Measurements from ENCODE around the gene NRG3. TPM values are rescaled to one million over a fixed set of nuclear protein-coding genes. Genes with fewer than 3 reads are reported as not detected.

NRG3 gene
- total and polyA plus RNA-seq, 2 of the 8 experiments (the other 6 are each of a cell fraction or from before 2014, with no cell fraction given) = 4.2 to 5.0 TPM

DNA sequence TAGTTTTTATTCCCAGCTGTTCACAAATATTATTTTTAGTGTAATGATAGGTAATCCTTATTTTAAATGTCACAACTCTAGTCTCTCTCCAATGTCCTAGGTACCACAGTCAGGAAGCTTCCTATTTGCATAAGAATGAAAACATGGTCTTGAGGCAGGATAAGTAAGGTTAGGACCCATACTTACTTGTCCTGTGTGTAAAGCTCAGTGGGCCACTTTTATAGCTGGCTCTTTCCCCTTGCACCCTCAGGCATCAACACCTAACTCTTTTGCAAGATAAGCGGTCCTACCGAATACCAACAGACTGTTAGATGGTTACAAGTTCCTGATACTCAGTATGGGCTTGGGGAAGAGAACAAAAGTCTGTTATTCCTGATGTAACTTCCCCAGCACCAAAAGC, 986.9 kb downstream of the NRG3 start:
- H2BK15ac ChIP-seq (ENCODE audit: low read length) = no peak overlapping the region
- no peak overlapping the region for H3K9ac ChIP-seq (replicated peaks in 1 of 4; ENCODE audit: extremely low read depth in 1 of 4, low read depth in 3 of 4, low read length in 3 of 4)
- no peak overlapping the region for H3K23ac ChIP-seq (ENCODE audit: insufficient read length)
- no peaks in the 10 kb centered on the region for H3K9me3 ChIP-seq (ENCODE audit: insufficient read depth in 2 of 2, low read depth in 1 of 2, low read length in 1 of 2)
- H4K91ac ChIP-seq (replicated peaks; ENCODE audit: insufficient read length, low read length) = no peak overlapping the region
- 71% methylated on average over 2 of the region's 2 CpGs; no CpG with 5 or more reads in 1 of the 2 experiments for WGBS, 2 experiments (ENCODE audit: extremely low coverage in 1 of 2, insufficient coverage in 1 of 2, insufficient read length in 1 of 2, insufficient replicate concordance in 2 of 2, low coverage in 1 of 2, low lambda C conversion rate in 2 of 2, missing lambda C conversion rate in 1 of 2)
- POLR2A ChIA-PET (ENCODE audit: partially characterized antibody) = no interaction called here
- no peaks in the 10 kb centered on the region for H3K79me1 ChIP-seq (ENCODE audit: low read depth, low read length)
- H2BK5ac ChIP-seq (ENCODE audit: low read depth, low read length) = no peak overlapping the region
- H3K79me2 ChIP-seq (ENCODE audit: control insufficient read depth in 1 of 2, insufficient read depth in 2 of 2, low read length in 2 of 2) = no peaks in the 10 kb centered on the region
- H3K14ac ChIP-seq (ENCODE audit: insufficient read length) = no peak overlapping the region
- H2AK5ac ChIP-seq (ENCODE audit: low read depth, low read length) = no peak overlapping the region
- H2BK12ac ChIP-seq (ENCODE audit: low read depth, low read length) = no peak overlapping the region
- H3K4ac ChIP-seq (replicated peaks; ENCODE audit: insufficient read length, low read depth, low read length) = no peak overlapping the region
- H2BK120ac ChIP-seq (replicated peaks; ENCODE audit: low read depth, low read length) = no peak overlapping the region
- no peak overlapping the region for H4K5ac ChIP-seq (ENCODE audit: insufficient read length, low read depth, low read length)
- DNase-seq (ENCODE audit: low read depth in 1 of 2, low spot score in 2 of 2) = no peak
- H3K36me3 ChIP-seq (ENCODE audit: control insufficient read depth in 2 of 4, insufficient read depth in 4 of 4, low read length in 3 of 4) = no peaks in the 10 kb centered on the region
- H3K23me2 ChIP-seq (ENCODE audit: low read depth, low read length) = no peaks in the 10 kb centered on the region; the same call in 1 of the 2 replicates
- no peak overlapping the region for H3K27ac ChIP-seq (ENCODE audit: low read depth, low read length)
- no peaks in the 10 kb centered on the region for H4K20me1 ChIP-seq (replicated peaks in 1 of 2; ENCODE audit: control insufficient read depth in 1 of 2, insufficient read depth in 2 of 2, low read length in 2 of 2)
- no peaks in the 10 kb centered on the region for H3K27me3 ChIP-seq (replicated peaks in 1 of 4; ENCODE audit: control insufficient read depth in 3 of 4, extremely low read depth in 1 of 4, insufficient read depth in 3 of 4, low read length in 3 of 4)
- FAIRE-seq = no peak
- H4K8ac ChIP-seq (ENCODE audit: extremely low read depth, insufficient read depth, low read length) = no peak overlapping the region
- CTCF ChIA-PET (ENCODE audit: partially characterized antibody) = interaction anchor here (0.9 to 1.3 kb wide), 2 partner anchors 12 to 107 kb away, joined by 3 to 4 read pairs; no protein-coding TSS in a partner anchor
- H2AFZ ChIP-seq (ENCODE audit: low read length) = no peak overlapping the region
- no peak overlapping the region for H3K4me3 ChIP-seq (ENCODE audit: extremely low read depth in 1 of 4, insufficient read depth in 2 of 4, low read depth in 3 of 4, low read length in 4 of 4)
- no peak overlapping the region for H2BK20ac ChIP-seq (ENCODE audit: low read length)
- H3K4me1 ChIP-seq (replicated peaks in 1 of 4; ENCODE audit: control insufficient read depth in 3 of 4, insufficient read depth in 4 of 4, low read length in 3 of 4) = peaks cover 0 to 4% (median 0%) of the 10 kb centered on the region in 4 experiments; a peak in 1 of 7 replicates
- H3K4me2 ChIP-seq (ENCODE audit: insufficient read depth in 1 of 2, low read depth in 2 of 2, low read length in 2 of 2) = no peak overlapping the region
- no peak overlapping the region for H3K56ac ChIP-seq (replicated peaks; ENCODE audit: insufficient read length, low read depth, low read length)
- no peak overlapping the region for H3K18ac ChIP-seq (ENCODE audit: extremely low read depth, low read length)
- TF ChIP-seq GABPA (IDR thresholded peaks at IDR 0.05; ENCODE audit: borderline replicate concordance, insufficient read depth, low read length) = no peak
